Astrocyte (in vitro differentiated cells and primary cell): ENCODE results near the gene DSCAM. TPM values are rescaled to one million over a fixed set of nuclear protein-coding genes. Genes with fewer than 3 reads are reported as not detected.

ENCODE experiments used
- DNase-seq: peaks from one replicate; pipeline ENCODE4 v3.0.0-alpha.2; 2010; ENCODE audit warnings: low read depth
- FAIRE-seq: peaks from 2 replicates; lab custom pipeline; 2011; peaks lifted over from hg19 to GRCh38; lab: Jason Lieb, UNC
- H2AFZ ChIP-seq: 2 replicates; pipeline ENCODE4 v1.6.0; 2012; ENCODE audit warnings: low read depth, low read length, inconsistent platforms
- H3K27ac ChIP-seq: 2 replicates; pipeline ENCODE4 v1.5.1; 2011; ENCODE audit warnings: low read depth, low read length, inconsistent platforms
- H3K27me3 ChIP-seq: 2 replicates; pipeline ENCODE4 v1.6.0; 2011; ENCODE audit warnings: low read length, inconsistent platforms; ENCODE audit not compliant: insufficient read depth
- H3K36me3 ChIP-seq: 2 replicates; pipeline ENCODE4 v1.5.1; 2011; ENCODE audit warnings: low read length, inconsistent platforms; ENCODE audit not compliant: insufficient read depth
- H3K4me1 ChIP-seq: 2 replicates; pipeline ENCODE4 v1.5.1; 2011; ENCODE audit warnings: low read length, inconsistent platforms; ENCODE audit not compliant: insufficient read depth
- H3K4me2 ChIP-seq: 2 replicates; pipeline ENCODE4 v1.6.0; 2012; ENCODE audit warnings: low read length, inconsistent platforms
- H3K4me3 ChIP-seq: 2 replicates; pipeline ENCODE4 v1.5.1; 2011; ENCODE audit warnings: low read depth, mild to moderate bottlenecking, low read length, inconsistent platforms; ENCODE audit not compliant: insufficient read depth
- H3K79me2 ChIP-seq: 2 replicates; pipeline ENCODE4 v1.6.0; 2012; ENCODE audit warnings: mild to moderate bottlenecking, low read length, inconsistent platforms; ENCODE audit not compliant: insufficient read depth
- H3K9ac ChIP-seq: 2 replicates; pipeline ENCODE4 v1.6.0; 2012; ENCODE audit warnings: mild to moderate bottlenecking, low read length, inconsistent platforms
- H3K9me3 ChIP-seq: 2 replicates; pipeline ENCODE4 v1.5.1; 2012; ENCODE audit warnings: low read depth, mild to moderate bottlenecking, low read length, inconsistent platforms; ENCODE audit not compliant: insufficient read depth
- H4K20me1 ChIP-seq: 2 replicates; pipeline ENCODE4 v1.6.0; 2012; ENCODE audit warnings: low read length, inconsistent platforms; ENCODE audit not compliant: insufficient read depth
- H3K27ac Mint-ChIP-seq: one replicate; pipeline ENCODE4 v1.8.0; 2021; ENCODE audit warnings: mild to moderate bottlenecking, mixed read lengths; ENCODE audit not compliant: unreplicated experiment
- H3K27me3 Mint-ChIP-seq: one replicate; pipeline ENCODE4 v1.8.0; 2021; ENCODE audit warnings: low read depth, mixed read lengths; ENCODE audit not compliant: unreplicated experiment
- H3K36me3 Mint-ChIP-seq: one replicate; pipeline ENCODE4 v1.8.0; 2021; ENCODE audit warnings: low read depth, mixed read lengths; ENCODE audit not compliant: unreplicated experiment
- H3K4me1 Mint-ChIP-seq: one replicate; pipeline ENCODE4 v1.8.0; 2021; ENCODE audit warnings: low read depth, mixed read lengths; ENCODE audit not compliant: unreplicated experiment
- H3K4me3 Mint-ChIP-seq: one replicate; pipeline ENCODE4 v1.8.0; 2021; ENCODE audit warnings: mild to moderate bottlenecking, moderate library complexity, mixed read lengths; ENCODE audit not compliant: unreplicated experiment
- H3K9me3 Mint-ChIP-seq: one replicate; pipeline ENCODE4 v1.8.0; 2021; ENCODE audit warnings: mild to moderate bottlenecking, mixed read lengths; ENCODE audit not compliant: unreplicated experiment
- EZH2 ChIP-seq: IDR thresholded peaks from 2 replicates; pipeline ENCODE4 v1.6.1; 2012; ENCODE audit warnings: mild to moderate bottlenecking, low read length, inconsistent platforms; ENCODE audit not compliant: insufficient read depth
- total RNA-seq: library from RNA; stranded (reverse); gene quantifications from 2 replicates; pipeline ENCODE4 v1.2.1, GENCODE V29; 2021
- TF ChIP-seq, protein P1 (sequence below): IDR thresholded peaks from 2 replicates; pipeline ENCODE4 v1.5.1; 2011; ENCODE audit warnings: low read depth, mild to moderate bottlenecking, inconsistent platforms, low read length, moderate library complexity; ENCODE audit not compliant: insufficient read depth

Gene DSCAM
- total RNA-seq, 1 donor from 2014 or later = 0.18 TPM

DNA sequence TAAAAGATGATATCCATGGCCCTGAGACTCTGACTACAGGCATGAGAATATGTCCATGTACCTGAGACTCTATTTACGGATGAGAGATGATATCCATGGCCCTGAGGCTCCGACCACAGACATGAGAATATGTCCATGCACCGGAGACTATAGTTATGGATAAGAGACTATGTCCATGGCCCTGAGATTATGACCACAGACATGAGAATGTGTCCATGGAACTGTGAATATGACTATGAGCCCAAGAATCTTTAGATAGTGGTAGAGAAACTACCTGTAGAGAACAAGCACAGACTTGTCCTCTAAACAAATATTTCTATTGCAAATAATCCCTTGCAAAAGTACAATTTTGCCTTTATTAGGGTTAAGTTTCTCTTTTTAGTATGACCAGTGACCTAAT is 716.5 kb downstream of the DSCAM start:
- H3K79me2 ChIP-seq = no peaks in the 10 kb centered on the region
- no peaks in the 10 kb centered on the region for H4K20me1 ChIP-seq
- no peak overlapping the region for H3K9ac ChIP-seq
- FAIRE-seq = no peak
- no peaks in the 10 kb centered on the region for H3K4me1 ChIP-seq
- no peak overlapping the region for H2AFZ ChIP-seq
- DNase-seq = no peak
- TF ChIP-seq EZH2 = no peak
- TF ChIP-seq, protein P1, sequence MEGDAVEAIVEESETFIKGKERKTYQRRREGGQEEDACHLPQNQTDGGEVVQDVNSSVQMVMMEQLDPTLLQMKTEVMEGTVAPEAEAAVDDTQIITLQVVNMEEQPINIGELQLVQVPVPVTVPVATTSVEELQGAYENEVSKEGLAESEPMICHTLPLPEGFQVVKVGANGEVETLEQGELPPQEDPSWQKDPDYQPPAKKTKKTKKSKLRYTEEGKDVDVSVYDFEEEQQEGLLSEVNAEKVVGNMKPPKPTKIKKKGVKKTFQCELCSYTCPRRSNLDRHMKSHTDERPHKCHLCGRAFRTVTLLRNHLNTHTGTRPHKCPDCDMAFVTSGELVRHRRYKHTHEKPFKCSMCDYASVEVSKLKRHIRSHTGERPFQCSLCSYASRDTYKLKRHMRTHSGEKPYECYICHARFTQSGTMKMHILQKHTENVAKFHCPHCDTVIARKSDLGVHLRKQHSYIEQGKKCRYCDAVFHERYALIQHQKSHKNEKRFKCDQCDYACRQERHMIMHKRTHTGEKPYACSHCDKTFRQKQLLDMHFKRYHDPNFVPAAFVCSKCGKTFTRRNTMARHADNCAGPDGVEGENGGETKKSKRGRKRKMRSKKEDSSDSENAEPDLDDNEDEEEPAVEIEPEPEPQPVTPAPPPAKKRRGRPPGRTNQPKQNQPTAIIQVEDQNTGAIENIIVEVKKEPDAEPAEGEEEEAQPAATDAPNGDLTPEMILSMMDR = no peak
- H3K27ac ChIP-seq = no peak overlapping the region
- Mint-ChIP-seq H3K36me3 (no peaks in the 10 kb centered on the region), H3K4me1 (no peaks in the 10 kb centered on the region), H3K27me3 (peaks cover 7% of the 10 kb centered on the region), H3K4me3 (no peak overlapping the region), H3K9me3 (peaks cover 10% of the 10 kb centered on the region), H3K27ac (no peak overlapping the region)
- no peaks in the 10 kb centered on the region for H3K27me3 ChIP-seq
- H3K4me3 ChIP-seq = no peak overlapping the region
- no peak overlapping the region for H3K4me2 ChIP-seq
- H3K9me3 ChIP-seq = no peaks in the 10 kb centered on the region
- H3K36me3 ChIP-seq = no peaks in the 10 kb centered on the region

DNA sequence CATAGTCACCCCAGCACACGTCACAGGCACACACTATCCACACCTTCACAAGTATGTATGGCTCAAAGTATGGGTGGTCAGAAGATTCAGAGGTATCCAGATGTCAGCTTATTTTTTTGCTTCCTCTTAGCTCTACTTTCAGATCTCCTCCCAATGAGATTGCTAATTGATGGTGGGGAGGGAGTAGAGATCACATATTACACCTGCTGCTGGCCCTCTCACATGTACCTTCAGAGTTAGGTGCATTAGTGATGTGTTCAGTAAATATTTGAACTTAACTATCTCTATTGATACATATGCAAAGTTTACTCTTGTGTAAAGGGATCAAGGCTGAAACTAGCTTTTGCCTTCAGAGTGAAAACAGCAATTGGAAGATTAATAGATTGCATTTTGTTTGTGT is 717.1 kb downstream of the DSCAM start:
- no peaks in the 10 kb centered on the region for H4K20me1 ChIP-seq
- no peak overlapping the region for H2AFZ ChIP-seq
- H3K4me2 ChIP-seq = no peak overlapping the region
- no peak for TF ChIP-seq EZH2
- TF ChIP-seq, protein P1 = no peak
- H3K4me1 ChIP-seq = no peaks in the 10 kb centered on the region
- no peak for DNase-seq
- FAIRE-seq = no peak
- Mint-ChIP-seq H3K36me3 (no peaks in the 10 kb centered on the region), H3K9me3 (peaks cover 10% of the 10 kb centered on the region), H3K4me1 (no peaks in the 10 kb centered on the region), H3K27me3 (peaks cover 7% of the 10 kb centered on the region), H3K4me3 (no peak overlapping the region), H3K27ac (no peak overlapping the region)
- no peak overlapping the region for H3K4me3 ChIP-seq
- H3K36me3 ChIP-seq = no peaks in the 10 kb centered on the region
- no peak overlapping the region for H3K27ac ChIP-seq
- no peaks in the 10 kb centered on the region for H3K9me3 ChIP-seq
- H3K9ac ChIP-seq = no peak overlapping the region
- no peaks in the 10 kb centered on the region for H3K79me2 ChIP-seq
- no peaks in the 10 kb centered on the region for H3K27me3 ChIP-seq

DNA sequence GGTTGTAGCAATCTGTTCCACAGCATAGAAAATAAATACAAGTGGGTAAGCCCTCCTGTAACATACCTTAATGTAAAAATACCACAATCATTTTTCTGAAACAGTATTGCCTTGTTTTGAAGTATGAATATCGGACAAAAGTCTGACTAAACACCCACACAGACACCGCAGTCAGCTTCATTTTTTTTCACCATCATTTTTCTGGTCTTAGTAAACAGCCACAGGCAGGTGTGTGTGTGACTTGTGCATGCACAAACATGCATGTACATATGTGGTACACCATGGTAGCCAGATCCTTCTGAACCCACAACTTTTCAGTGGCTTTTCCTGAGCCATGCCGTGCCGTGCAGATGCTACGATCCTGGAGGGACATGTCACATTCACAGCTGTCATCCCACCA is 718.1 kb downstream of the DSCAM start:
- no peaks in the 10 kb centered on the region for H3K36me3 ChIP-seq
- H3K9ac ChIP-seq = no peak overlapping the region
- Mint-ChIP-seq H3K4me1 (no peaks in the 10 kb centered on the region), H3K9me3 (peaks cover 14% of the 10 kb centered on the region), H3K27me3 (peaks cover 7% of the 10 kb centered on the region), H3K27ac (no peak overlapping the region), H3K36me3 (no peaks in the 10 kb centered on the region), H3K4me3 (no peak overlapping the region)
- H3K27ac ChIP-seq = no peak overlapping the region
- no peaks in the 10 kb centered on the region for H4K20me1 ChIP-seq
- H3K79me2 ChIP-seq = no peaks in the 10 kb centered on the region
- DNase-seq (no peak), FAIRE-seq (no peak)
- no peak overlapping the region for H3K4me3 ChIP-seq
- no peak for TF ChIP-seq EZH2
- TF ChIP-seq, protein P1 = no peak
- H2AFZ ChIP-seq = no peak overlapping the region
- no peaks in the 10 kb centered on the region for H3K4me1 ChIP-seq
- peaks cover 2% of the 10 kb centered on the region for H3K9me3 ChIP-seq
- no peaks in the 10 kb centered on the region for H3K27me3 ChIP-seq
- H3K4me2 ChIP-seq = no peak overlapping the region
